H9 (cell line): ENCODE measurements around the gene ZNF205. TPM values are rescaled to one million over a fixed set of nuclear protein-coding genes. Genes with fewer than 3 reads are reported as not detected.

Experiments used
- DNase-seq: peaks from one replicate; pipeline ENCODE4 v3.0.0-alpha.2; 2017
- H2AFZ ChIP-seq: one replicate; pipeline ENCODE4 v1.6.1; 2013; ENCODE audit warnings: mild to moderate bottlenecking, low read length, control low read depth, moderate library complexity
- H2AK5ac ChIP-seq: 2 replicates; pipeline ENCODE4 v1.6.1; 2013; ENCODE audit warnings: low read length, control low read depth, mixed read lengths; ENCODE audit not compliant: insufficient read length
- H2BK120ac ChIP-seq: one replicate; pipeline ENCODE4 v1.6.1; 2013; ENCODE audit warnings: low read depth, mild to moderate bottlenecking, low read length, control low read depth, inconsistent platforms; ENCODE audit not compliant: poor library complexity, severe bottlenecking
- H2BK12ac ChIP-seq: 2 replicates; pipeline ENCODE4 v1.6.1; 2013; ENCODE audit warnings: low read length, control low read depth, mixed read lengths, low read depth; ENCODE audit not compliant: insufficient read length
- H2BK15ac ChIP-seq: 2 replicates; pipeline ENCODE4 v1.6.1; 2013; ENCODE audit warnings: low read depth, low read length, control low read depth
- H2BK20ac ChIP-seq: one replicate; pipeline ENCODE4 v1.6.1; 2013; ENCODE audit warnings: low read depth, mild to moderate bottlenecking, low read length, control low read depth, inconsistent platforms; ENCODE audit not compliant: poor library complexity, severe bottlenecking
- H2BK5ac ChIP-seq: 2 replicates; pipeline ENCODE4 v1.6.1; 2013; ENCODE audit warnings: low read length, control low read depth, mixed read lengths; ENCODE audit not compliant: insufficient read length
- H3K14ac ChIP-seq: 2 replicates; pipeline ENCODE4 v1.6.1; 2013; ENCODE audit warnings: low read length, control low read depth; ENCODE audit not compliant: insufficient read depth
- H3K18ac ChIP-seq: 2 replicates; pipeline ENCODE4 v1.6.1; 2013; ENCODE audit warnings: low read depth, mild to moderate bottlenecking, mixed read lengths, low read length, control low read depth; ENCODE audit not compliant: insufficient read length
- H3K23ac ChIP-seq: 2 replicates; pipeline ENCODE4 v1.6.1; 2013; ENCODE audit warnings: low read length, control low read depth, mixed read lengths, low read depth; ENCODE audit not compliant: insufficient read length
- H3K23me2 ChIP-seq: 2 replicates; pipeline ENCODE4 v1.6.1; 2013; ENCODE audit warnings: low read depth, mild to moderate bottlenecking, mixed read lengths, low read length, control low read depth; ENCODE audit not compliant: insufficient read length, poor library complexity, severe bottlenecking
- H3K27ac ChIP-seq: 2 replicates; pipeline ENCODE4 v1.5.1; 2013; ENCODE audit warnings: low read length, control low read depth, mixed read lengths, low read depth; ENCODE audit not compliant: insufficient read length
- H3K27me3 ChIP-seq: 2 replicates; pipeline ENCODE4 v1.6.1; 2013; ENCODE audit warnings: low read length, control low read depth, inconsistent platforms; ENCODE audit not compliant: insufficient read depth
- H3K4ac ChIP-seq: 2 replicates; pipeline ENCODE4 v1.6.1; 2013; ENCODE audit warnings: low read depth, mild to moderate bottlenecking, control low read depth, inconsistent platforms, low read length, moderate library complexity
- H3K4me1 ChIP-seq: 2 replicates; pipeline ENCODE4 v1.6.1; 2013; ENCODE audit warnings: low read length, control low read depth, inconsistent platforms; ENCODE audit not compliant: insufficient read depth
- H3K4me2 ChIP-seq: 2 replicates; pipeline ENCODE4 v1.6.1; 2013; ENCODE audit warnings: low read length, control low read depth, mixed read lengths; ENCODE audit not compliant: insufficient read length, insufficient read depth
- H3K56ac ChIP-seq: 2 replicates; pipeline ENCODE4 v1.6.1; 2013; ENCODE audit warnings: low read depth, mild to moderate bottlenecking, mixed read lengths, low read length, control low read depth; ENCODE audit not compliant: insufficient read length
- H3K79me1 ChIP-seq: 2 replicates; pipeline ENCODE4 v1.6.1; 2013; ENCODE audit warnings: low read depth, mild to moderate bottlenecking, moderate library complexity, low read length, control low read depth, inconsistent platforms; ENCODE audit not compliant: insufficient read depth, poor library complexity, severe bottlenecking
- H3K79me2 ChIP-seq: 2 replicates; pipeline ENCODE4 v1.6.1; 2013; ENCODE audit warnings: low read length, control low read depth, inconsistent platforms; ENCODE audit not compliant: insufficient read depth
- H3K9ac ChIP-seq: 2 replicates; pipeline ENCODE4 v1.6.1; 2013; ENCODE audit warnings: low read length, control low read depth, mixed read lengths; ENCODE audit not compliant: insufficient read length; ENCODE audit errors: extremely low read depth
- H3K9me3 ChIP-seq: one replicate; pipeline ENCODE4 v1.6.1; 2013; ENCODE audit warnings: low read depth, low read length, inconsistent platforms; ENCODE audit not compliant: control insufficient read depth
- H3T11ph ChIP-seq: one replicate; pipeline ENCODE4 v1.6.1; 2013; ENCODE audit warnings: mild to moderate bottlenecking, low read length, control low read depth, inconsistent platforms
- H4K20me1 ChIP-seq: one replicate; pipeline ENCODE4 v1.6.1; 2013; ENCODE audit not compliant: control insufficient read depth, insufficient read length, insufficient read depth
- H4K5ac ChIP-seq: 2 replicates; pipeline ENCODE4 v1.6.1; 2013; ENCODE audit warnings: low read depth, mild to moderate bottlenecking, mixed read lengths, low read length, control low read depth; ENCODE audit not compliant: insufficient read length
- H4K8ac ChIP-seq: replicated peaks from 2 replicates; pipeline ENCODE4 v1.6.1; 2013; ENCODE audit warnings: low read length, control low read depth, mixed read lengths, low read depth; ENCODE audit not compliant: insufficient read length
- H4K91ac ChIP-seq: 2 replicates; pipeline ENCODE4 v1.6.1; 2013; ENCODE audit warnings: low read depth, mild to moderate bottlenecking, moderate library complexity, mixed read lengths, low read length, control low read depth; ENCODE audit not compliant: insufficient read length
- H3K27ac Mint-ChIP-seq, 3 experiments: 2 replicates in 2 of 3; 3 replicates in 1 of 3; pipeline ENCODE4 v1.8.0; 2020 to 2021; ENCODE audit warnings: mixed read lengths in 3 of 3, mild to moderate bottlenecking in 1 of 3, moderate library complexity in 1 of 3
- H3K27me3 Mint-ChIP-seq: 2 replicates; pipeline ENCODE4 v1.8.0; 2021; ENCODE audit warnings: low read depth, mild to moderate bottlenecking, moderate library complexity, mixed read lengths
- H3K36me3 Mint-ChIP-seq, 3 experiments: 2 replicates in 2 of 3; 3 replicates in 1 of 3; pipeline ENCODE4 v1.8.0; 2020 to 2021; ENCODE audit warnings: low read depth in 3 of 3, mixed read lengths in 3 of 3; ENCODE audit not compliant: insufficient read depth in 1 of 3
- H3K4me1 Mint-ChIP-seq, 2 experiments: 2 replicates each; pipeline ENCODE4 v1.8.0; 2020; ENCODE audit warnings: mixed read lengths in 2 of 2
- H3K4me3 Mint-ChIP-seq, 2 experiments: 2 replicates in 1 of 2; 3 replicates in 1 of 2; pipeline ENCODE4 v1.8.0; 2020 to 2021; ENCODE audit warnings: mild to moderate bottlenecking in 2 of 2, mixed read lengths in 2 of 2, moderate library complexity in 1 of 2
- H3K9me3 Mint-ChIP-seq, 2 experiments: 2 replicates in 1 of 2; 3 replicates in 1 of 2; pipeline ENCODE4 v1.8.0; 2020; ENCODE audit warnings: mild to moderate bottlenecking in 2 of 2, mixed read lengths in 2 of 2, moderate library complexity in 1 of 2
- WGBS: extraction: QIAGEN DNeasy Blood & Tissue Kit; methylation state at CpG from one replicate; pipeline ENCODE4 v1.1.7; 2013; ENCODE audit warnings: missing lambda C conversion rate, low lambda C conversion rate, mixed read lengths; ENCODE audit not compliant: insufficient read length; ENCODE audit errors: extremely low coverage; 5-methylcytosine and 5-hydroxymethylcytosine counted together
- total RNA-seq: library from RNA; stranded (reverse); gene quantifications from 2 replicates; pipeline ENCODE4 v1.2.1, GENCODE V29; 2021
- TF ChIP-seq, protein P1 (sequence below): fragments of 200-600 bp; sonication (generic); conservative IDR thresholded peaks from 3 replicates; pipeline ENCODE4 v1.8.0; 2021; ENCODE audit warnings: antibody characterized with exemption, mild to moderate bottlenecking

Gene ZNF205
- total RNA-seq, 1 experiment from 2014 or later, result 16.8 TPM

DNA sequence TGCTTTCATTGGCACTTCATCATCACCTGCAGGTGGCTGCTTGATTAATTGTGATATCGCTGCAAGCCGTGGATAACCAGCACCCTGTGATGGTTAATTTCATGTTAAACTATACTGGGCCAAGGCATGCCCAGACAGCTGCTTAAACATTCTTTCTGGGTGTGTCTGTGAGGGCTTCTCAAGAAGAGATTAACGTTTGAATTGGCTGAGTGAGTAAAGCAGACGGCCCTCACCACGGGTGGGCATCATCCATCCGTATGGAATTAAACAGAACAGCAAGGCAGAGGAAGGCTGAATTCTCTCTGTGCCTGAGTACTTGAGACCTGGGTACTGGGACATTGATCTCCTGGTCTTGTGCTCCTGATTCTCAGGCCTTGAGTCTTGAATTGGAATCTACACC is 15.4 kb downstream of the ZNF205 start:
- peaks cover 3% of the 10 kb centered on the region; the same call in 1 of the 2 replicates for H3K4me1 ChIP-seq
- no peak overlapping the region for H2BK15ac ChIP-seq
- peak overlapping the region; percentile 60 to 96 (median 81); a peak in 5 of 7 replicates for H3K27ac Mint-ChIP-seq
- no peaks in the 10 kb centered on the region for H3K9me3 ChIP-seq
- H3T11ph ChIP-seq, result no peak overlapping the region
- no peak overlapping the region for H2BK12ac ChIP-seq
- peaks cover 2% of the 10 kb centered on the region for H4K20me1 ChIP-seq
- H2BK5ac ChIP-seq, result no peak overlapping the region
- peaks cover 46 to 50% of the 10 kb centered on the region in 2 experiments for H3K4me1 Mint-ChIP-seq
- no peaks in the 10 kb centered on the region for H3K27me3 ChIP-seq
- H4K8ac ChIP-seq, result no peak overlapping the region
- H3K79me1 ChIP-seq, result no peaks in the 10 kb centered on the region
- H2AFZ ChIP-seq, result no peak overlapping the region
- WGBS, result no CpG with 5 or more reads among the region's 6 CpGs
- H3K4ac ChIP-seq, result no peak overlapping the region
- H2AK5ac ChIP-seq, result no peak overlapping the region
- TF ChIP-seq, protein P1, sequence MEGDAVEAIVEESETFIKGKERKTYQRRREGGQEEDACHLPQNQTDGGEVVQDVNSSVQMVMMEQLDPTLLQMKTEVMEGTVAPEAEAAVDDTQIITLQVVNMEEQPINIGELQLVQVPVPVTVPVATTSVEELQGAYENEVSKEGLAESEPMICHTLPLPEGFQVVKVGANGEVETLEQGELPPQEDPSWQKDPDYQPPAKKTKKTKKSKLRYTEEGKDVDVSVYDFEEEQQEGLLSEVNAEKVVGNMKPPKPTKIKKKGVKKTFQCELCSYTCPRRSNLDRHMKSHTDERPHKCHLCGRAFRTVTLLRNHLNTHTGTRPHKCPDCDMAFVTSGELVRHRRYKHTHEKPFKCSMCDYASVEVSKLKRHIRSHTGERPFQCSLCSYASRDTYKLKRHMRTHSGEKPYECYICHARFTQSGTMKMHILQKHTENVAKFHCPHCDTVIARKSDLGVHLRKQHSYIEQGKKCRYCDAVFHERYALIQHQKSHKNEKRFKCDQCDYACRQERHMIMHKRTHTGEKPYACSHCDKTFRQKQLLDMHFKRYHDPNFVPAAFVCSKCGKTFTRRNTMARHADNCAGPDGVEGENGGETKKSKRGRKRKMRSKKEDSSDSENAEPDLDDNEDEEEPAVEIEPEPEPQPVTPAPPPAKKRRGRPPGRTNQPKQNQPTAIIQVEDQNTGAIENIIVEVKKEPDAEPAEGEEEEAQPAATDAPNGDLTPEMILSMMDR, result no peak
- H3K14ac ChIP-seq, result no peak overlapping the region
- H2BK20ac ChIP-seq, result no peak overlapping the region
- peak overlapping the region; percentile 7 for H3K4me2 ChIP-seq
- no peak overlapping the region for H2BK120ac ChIP-seq
- no peak overlapping the region for H3K9ac ChIP-seq
- H3K79me2 ChIP-seq, result no peaks in the 10 kb centered on the region
- DNase-seq, result peak; percentile 76
- no peak overlapping the region for H3K18ac ChIP-seq
- H4K91ac ChIP-seq, result no peak overlapping the region
- peaks cover 4 to 25% (median 17%) of the 10 kb centered on the region in 3 experiments for H3K36me3 Mint-ChIP-seq
- no peak overlapping the region for H4K5ac ChIP-seq
- no peaks in the 10 kb centered on the region for H3K9me3 Mint-ChIP-seq
- no peak overlapping the region for H3K56ac ChIP-seq
- H3K23me2 ChIP-seq, result peaks cover 13% of the 10 kb centered on the region
- H3K27ac ChIP-seq, result no peak overlapping the region
- no peak overlapping the region for H3K23ac ChIP-seq
- H3K27me3 Mint-ChIP-seq, result no peaks in the 10 kb centered on the region; the same call in none of the 2 replicates
- peak overlapping the region; percentile 35 to 61 for H3K4me3 Mint-ChIP-seq
